Esophagus (tissue), 2 donors: ENCODE data around the gene LDB3. TPM values are rescaled to one million over a fixed set of nuclear protein-coding genes. Genes with fewer than 3 reads are reported as not detected.

ENCODE experiments used
- H3K27ac ChIP-seq, 2 donors: one replicate each; pipeline ENCODE4 v1.5.1; 2013; ENCODE audit warnings: low read depth in 2 of 2, mild to moderate bottlenecking in 2 of 2, inconsistent platforms in 1 of 2, low read length in 1 of 2, moderate library complexity in 1 of 2
- H3K27me3 ChIP-seq, 2 donors: one replicate each; pipeline ENCODE4 v1.6.1; 2013; ENCODE audit warnings: low read length in 2 of 2, control low read depth in 1 of 2, mild to moderate bottlenecking in 1 of 2; ENCODE audit not compliant: insufficient read depth in 2 of 2, control insufficient read depth in 1 of 2
- H3K36me3 ChIP-seq, 2 donors: one replicate each; pipeline ENCODE4 v1.6.1; 2013; ENCODE audit warnings: low read length in 1 of 2; ENCODE audit not compliant: control insufficient read depth in 2 of 2, insufficient read depth in 2 of 2
- H3K4me1 ChIP-seq, 2 donors: one replicate each; pipeline ENCODE4 v1.6.1; 2013; ENCODE audit warnings: low read length in 1 of 2; ENCODE audit not compliant: control insufficient read depth in 2 of 2, insufficient read depth in 2 of 2
- H3K4me3 ChIP-seq, 2 donors: one replicate each; pipeline ENCODE4 v1.5.1; 2013; ENCODE audit warnings: low read length in 2 of 2, mild to moderate bottlenecking in 2 of 2, low read depth in 1 of 2, moderate library complexity in 1 of 2
- H3K9me3 ChIP-seq, 2 donors: one replicate each; pipeline ENCODE4 v1.6.1; 2013; ENCODE audit warnings: mild to moderate bottlenecking in 2 of 2, low read depth in 1 of 2, low read length in 1 of 2, moderate library complexity in 1 of 2; ENCODE audit not compliant: control insufficient read depth in 2 of 2, insufficient read depth in 1 of 2
- WGBS, 2 donors: extraction: QIAGEN DNeasy Blood & Tissue Kit; methylation state at CpG; one replicate each; pipeline ENCODE4 v1.1.7; 2013; 5-methylcytosine and 5-hydroxymethylcytosine counted together
- polyA plus RNA-seq, 2 donors: library from polyadenylated mRNA; stranded (reverse); fragments of 200-250 nt; gene quantifications; one replicate each; pipeline ENCODE4 v1.2.3, GENCODE V29; 2013
- donor health status: healthy with polysubstance abuse.
- donor health status: Bipolar disorder and iron deficiency.

The LDB3 gene
- polyA plus RNA-seq, 2 donors, result 1.4 to 2.4 TPM

GRCh38 chr10:86650151-86650550, 18.2 kb upstream of the LDB3 start:
- no peaks in the 10 kb centered on the region for H3K27me3 ChIP-seq
- no peaks in the 10 kb centered on the region for H3K9me3 ChIP-seq
- 93% methylated on average over 8 of the region's 8 CpGs for WGBS, 2 donors
- H3K4me1 ChIP-seq, result peaks cover 9 to 21% of the 10 kb centered on the region in 2 donors
- H3K36me3 ChIP-seq, result no peaks in the 10 kb centered on the region
- H3K4me3 ChIP-seq, result no peak overlapping the region
- no peak overlapping the region for H3K27ac ChIP-seq

- no peaks in the 10 kb centered on the region for H3K9me3 ChIP-seq
- H3K4me1 ChIP-seq, result peaks cover 9 to 21% of the 10 kb centered on the region in 2 donors
- no peaks in the 10 kb centered on the region for H3K36me3 ChIP-seq
- H3K4me3 ChIP-seq, result no peak overlapping the region
- H3K27me3 ChIP-seq, result no peaks in the 10 kb centered on the region
- no peak overlapping the region for H3K27ac ChIP-seq
- WGBS, 2 donors, result 61 to 66% methylated on average over 8 of the region's 8 CpGs
Observed at GRCh38 chr10:86651021-86651471, 17.3 kb upstream of the LDB3 start.

GRCh38 chr10:86651631-86652331, 16.5 kb upstream of the LDB3 start:
- 87 to 88% methylated on average over 16 of the region's 16 CpGs for WGBS, 2 donors
- Histone ChIP-seq H3K27ac (no peak overlapping the region), H3K4me3 (no peak overlapping the region), H3K36me3 (no peaks in the 10 kb centered on the region), H3K27me3 (no peaks in the 10 kb centered on the region), H3K4me1 (peaks cover 9 to 21% of the 10 kb centered on the region in 2 donors), H3K9me3 (no peaks in the 10 kb centered on the region)

- Histone ChIP-seq H3K27ac (no peak overlapping the region), H3K36me3 (no peaks in the 10 kb centered on the region), H3K9me3 (no peaks in the 10 kb centered on the region), H3K4me1 (peaks cover 9 to 21% of the 10 kb centered on the region in 2 donors), H3K27me3 (no peaks in the 10 kb centered on the region), H3K4me3 (no peak overlapping the region)
- WGBS, 2 donors, result 70 to 75% methylated on average over 14 of the region's 14 CpGs
Observed at GRCh38 chr10:86652361-86653202, 15.7 kb upstream of the LDB3 start.

GRCh38 chr10:86653379-86653778, 14.9 kb upstream of the LDB3 start:
- WGBS, 2 donors, result 91 to 92% methylated on average over 3 of the region's 3 CpGs
- H3K27ac ChIP-seq, result no peak overlapping the region
- no peaks in the 10 kb centered on the region for H3K36me3 ChIP-seq
- H3K9me3 ChIP-seq, result no peaks in the 10 kb centered on the region
- no peak overlapping the region for H3K4me3 ChIP-seq
- H3K27me3 ChIP-seq, result no peaks in the 10 kb centered on the region
- peaks cover 9 to 21% of the 10 kb centered on the region in 2 donors for H3K4me1 ChIP-seq

GRCh38 chr10:86653987-86654386, 14.3 kb upstream of the LDB3 start:
- no peak overlapping the region for H3K27ac ChIP-seq
- H3K9me3 ChIP-seq, result no peaks in the 10 kb centered on the region
- H3K36me3 ChIP-seq, result no peaks in the 10 kb centered on the region
- no peaks in the 10 kb centered on the region for H3K27me3 ChIP-seq
- H3K4me1 ChIP-seq, result peaks cover 9 to 16% of the 10 kb centered on the region in 2 donors
- no peak overlapping the region for H3K4me3 ChIP-seq
- 95 to 96% methylated on average over 3 of the region's 3 CpGs for WGBS, 2 donors

GRCh38 chr10:86654411-86655172, 13.7 kb upstream of the LDB3 start, which contains the start of gene OPN4:
OPN4 (plus strand) TSS chr10:86654547; CDS start chr10:86654784, 237 bp downstream.
- no peak within 1 kb of the TSS for H3K27ac ChIP-seq
- whole genome bisulfite sequencing, 2 donors, result 86 to 89% methylated on average over 17 of the region's 17 CpGs
- H3K9me3 ChIP-seq, result no peaks in the 10 kb centered on the region
- no peaks in the 10 kb centered on the region for H3K27me3 ChIP-seq
- H3K4me1 ChIP-seq, result peaks cover 7 to 10% of the 10 kb centered on the region in 2 donors
- H3K36me3 ChIP-seq, result no peaks in the 10 kb centered on the region
- no peak within 1 kb of the TSS for H3K4me3 ChIP-seq

- H3K4me1 ChIP-seq, result peaks cover 7% of the 10 kb centered on the region in 2 donors
- H3K9me3 ChIP-seq, result no peaks in the 10 kb centered on the region
- H3K36me3 ChIP-seq, result no peaks in the 10 kb centered on the region
- no peak overlapping the region for H3K4me3 ChIP-seq
- H3K27me3 ChIP-seq, result no peaks in the 10 kb centered on the region
- 92 to 93% methylated on average over 4 of the region's 4 CpGs for WGBS, 2 donors
- H3K27ac ChIP-seq, result no peak overlapping the region
Observed at GRCh38 chr10:86655173-86655540, 13.2 kb upstream of the LDB3 start.

- 83 to 90% methylated on average over 3 of the region's 3 CpGs for WGBS, 2 donors
- H3K27ac ChIP-seq, result no peak overlapping the region
Observed at GRCh38 chr10:86655596-86655995, 12.7 kb upstream of the LDB3 start.

More at GRCh38 chr10:86655596-86655995, 12.7 kb upstream of the LDB3 start:
- Histone ChIP-seq H3K27me3 (no peaks in the 10 kb centered on the region), H3K4me3 (no peak overlapping the region), H3K9me3 (no peaks in the 10 kb centered on the region), H3K36me3 (no peaks in the 10 kb centered on the region), H3K4me1 (peaks cover 7% of the 10 kb centered on the region in 2 donors)
